ENCODE measurements around the gene LGALS9.
A peak's percentile ranks its signal among the peaks of the same experiment; 100 is the strongest.

The LGALS9 gene

GRCh38 chr17:27597188-27597580, 33.8 kb upstream of the LGALS9 start:
- no peak overlapping the region for H3K4me3 ChIP-seq (ENCODE audit: low read length)
- TF ChIP-seq, protein P1, sequence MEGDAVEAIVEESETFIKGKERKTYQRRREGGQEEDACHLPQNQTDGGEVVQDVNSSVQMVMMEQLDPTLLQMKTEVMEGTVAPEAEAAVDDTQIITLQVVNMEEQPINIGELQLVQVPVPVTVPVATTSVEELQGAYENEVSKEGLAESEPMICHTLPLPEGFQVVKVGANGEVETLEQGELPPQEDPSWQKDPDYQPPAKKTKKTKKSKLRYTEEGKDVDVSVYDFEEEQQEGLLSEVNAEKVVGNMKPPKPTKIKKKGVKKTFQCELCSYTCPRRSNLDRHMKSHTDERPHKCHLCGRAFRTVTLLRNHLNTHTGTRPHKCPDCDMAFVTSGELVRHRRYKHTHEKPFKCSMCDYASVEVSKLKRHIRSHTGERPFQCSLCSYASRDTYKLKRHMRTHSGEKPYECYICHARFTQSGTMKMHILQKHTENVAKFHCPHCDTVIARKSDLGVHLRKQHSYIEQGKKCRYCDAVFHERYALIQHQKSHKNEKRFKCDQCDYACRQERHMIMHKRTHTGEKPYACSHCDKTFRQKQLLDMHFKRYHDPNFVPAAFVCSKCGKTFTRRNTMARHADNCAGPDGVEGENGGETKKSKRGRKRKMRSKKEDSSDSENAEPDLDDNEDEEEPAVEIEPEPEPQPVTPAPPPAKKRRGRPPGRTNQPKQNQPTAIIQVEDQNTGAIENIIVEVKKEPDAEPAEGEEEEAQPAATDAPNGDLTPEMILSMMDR (conservative IDR thresholded peaks at IDR 0.05; ENCODE audit: low read length), result no peak
- DNase-seq (ENCODE audit: low read depth), result no peak

GRCh38 chr17:27597783-27598320, 33.1 kb upstream of the LGALS9 start:
- TF ChIP-seq, protein P1 (conservative IDR thresholded peaks at IDR 0.05; ENCODE audit: low read length), result no peak
- no peak for DNase-seq (ENCODE audit: low read depth)
- H3K4me3 ChIP-seq (ENCODE audit: low read length), result no peak overlapping the region

- H3K4me3 ChIP-seq (ENCODE audit: low read length), result no peak overlapping the region
- TF ChIP-seq, protein P1 (conservative IDR thresholded peaks at IDR 0.05; ENCODE audit: low read length), result no peak
- no peak for DNase-seq (ENCODE audit: low read depth)
These were observed 32.5 kb upstream of the LGALS9 start for GRCh38 chr17:27598337-27599050.

DNA sequence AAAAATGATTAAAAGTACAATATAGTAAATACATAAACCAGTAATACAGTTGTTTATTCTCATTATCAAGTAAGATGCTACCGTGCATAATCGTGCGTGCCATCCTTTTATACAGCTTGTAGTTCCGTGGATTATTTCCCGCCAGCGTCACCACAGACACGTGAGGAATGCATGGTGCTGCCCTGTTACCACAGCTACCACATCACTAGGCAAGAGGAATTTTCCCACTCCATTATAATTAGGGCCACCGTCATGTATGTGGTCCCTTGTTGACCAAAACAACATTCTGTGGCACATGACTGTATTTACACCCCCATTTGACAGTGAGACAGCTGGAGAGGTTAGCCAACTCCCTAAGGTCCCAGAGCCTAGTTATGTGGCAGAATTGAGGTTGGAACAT, 30.5 kb upstream of the LGALS9 start:
- peak; percentile 48 for DNase-seq (ENCODE audit: low read depth)
- TF ChIP-seq, protein P1 (conservative IDR thresholded peaks at IDR 0.05; ENCODE audit: low read length), result no peak
- H3K4me3 ChIP-seq (ENCODE audit: low read length), result no peak overlapping the region

DNA sequence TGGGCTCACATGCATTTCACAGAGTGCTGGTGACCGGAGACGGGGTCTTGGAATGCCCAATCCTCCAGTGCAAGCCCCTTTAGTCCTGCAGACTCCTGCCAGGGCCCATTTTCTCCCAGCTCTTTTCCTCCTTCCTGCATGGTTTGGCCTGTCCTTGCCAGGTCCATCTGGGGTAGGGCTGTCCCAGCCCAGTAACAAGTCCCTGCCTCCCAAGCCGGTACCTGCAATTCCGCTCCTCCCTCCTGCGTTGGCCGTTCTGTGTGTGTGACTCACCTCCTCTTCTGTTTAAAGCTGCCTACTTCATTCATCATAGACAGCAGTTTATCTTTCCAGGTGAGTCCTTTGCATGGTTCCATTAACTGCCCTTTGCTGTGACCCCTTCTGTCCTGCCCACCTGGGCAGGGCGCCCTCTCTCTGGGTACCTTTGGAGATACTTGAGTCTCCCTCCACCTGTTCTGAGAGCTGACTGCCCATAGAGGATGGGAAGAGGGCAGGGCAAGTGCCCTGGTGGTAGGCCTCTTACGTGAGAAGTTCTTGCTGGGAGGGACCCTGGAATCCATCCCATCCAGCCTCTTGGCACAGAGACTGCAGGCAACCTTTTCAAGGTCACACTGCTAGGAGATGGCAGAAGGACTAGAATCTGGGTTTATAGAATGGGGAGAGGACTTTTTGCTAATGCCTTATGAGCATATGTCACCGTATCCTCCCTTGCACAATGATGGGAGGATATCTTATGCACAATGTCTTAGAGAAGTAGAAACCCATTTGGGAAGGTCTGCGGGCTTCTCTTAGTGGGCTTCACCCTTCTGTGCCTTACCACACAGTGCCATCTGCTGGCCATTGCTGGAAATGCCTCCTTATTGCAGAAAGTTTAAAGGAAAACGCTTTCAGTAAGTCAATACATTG, 29.7 kb upstream of the LGALS9 start:
- H3K4me3 ChIP-seq (ENCODE audit: low read length), result no peak overlapping the region
- peak; percentile 75 for DNase-seq (ENCODE audit: low read depth)
- TF ChIP-seq, protein P1 (conservative IDR thresholded peaks at IDR 0.05; ENCODE audit: low read length), result peak; percentile 98

DNA sequence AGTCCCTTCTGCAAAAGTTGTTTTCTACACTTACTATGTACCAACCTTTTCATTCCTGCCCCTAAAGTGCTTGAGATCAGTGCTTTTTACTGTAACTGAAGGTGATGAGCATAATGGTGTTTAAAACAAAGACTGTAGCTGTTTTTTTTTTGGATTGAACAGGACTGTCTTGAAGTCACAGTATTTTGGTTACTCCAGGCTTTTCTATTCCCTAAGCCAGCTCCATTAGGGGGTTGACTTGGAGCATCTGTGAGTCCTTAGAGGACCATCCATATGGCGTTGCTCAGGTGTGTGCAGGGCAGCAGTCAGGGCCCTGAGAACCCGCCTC, 29.0 kb upstream of the LGALS9 start:
- TF ChIP-seq, protein P1 (conservative IDR thresholded peaks at IDR 0.05; ENCODE audit: low read length), result no peak
- no peak overlapping the region for H3K4me3 ChIP-seq (ENCODE audit: low read length)
- DNase-seq (ENCODE audit: low read depth), result no peak

Data from AG10803 (cell line).